Neural progenitor cell (in vitro differentiated cells): ENCODE results near the gene SATB1. TPM values are rescaled to one million over a fixed set of nuclear protein-coding genes. Genes with fewer than 3 reads are reported as not detected.

Source experiments
- DNase-seq: peaks from one replicate; pipeline ENCODE4 v3.0.0-alpha.2; 2016; ENCODE audit warnings: low spot score
- H2AFZ ChIP-seq: fragments of 200-600 bp; sonication (generic); replicated peaks from 2 replicates; pipeline ENCODE4 v1.6.1; 2016; ENCODE audit warnings: antibody characterized with exemption
- H3F3A ChIP-seq: fragments of 200-600 bp; sonication (generic); 2 replicates; pipeline ENCODE4 v1.6.1; 2016; ENCODE audit warnings: antibody characterized with exemption, low read depth
- H3K27ac ChIP-seq: fragments of 200-600 bp; sonication (generic); 2 replicates; pipeline ENCODE4 v1.5.1; 2016; ENCODE audit warnings: mild to moderate bottlenecking
- H3K27me3 ChIP-seq: fragments of 200-600 bp; sonication (generic); 2 replicates; pipeline ENCODE4 v1.6.1; 2016; ENCODE audit warnings: mild to moderate bottlenecking, moderate library complexity
- H3K36me3 ChIP-seq: fragments of 200-600 bp; sonication (generic); 2 replicates; pipeline ENCODE4 v1.5.1; 2016
- H3K4me1 ChIP-seq: fragments of 200-600 bp; sonication (generic); 2 replicates; pipeline ENCODE4 v1.6.1; 2016; ENCODE audit warnings: mixed run types
- H3K4me2 ChIP-seq: fragments of 200-600 bp; sonication (generic); 2 replicates; pipeline ENCODE4 v1.6.1; 2016
- H3K4me3 ChIP-seq: fragments of 200-600 bp; sonication (generic); 2 replicates; pipeline ENCODE4 v1.5.1; 2016
- H3K79me2 ChIP-seq: fragments of 200-600 bp; sonication (generic); 2 replicates; pipeline ENCODE4 v1.6.1; 2016; ENCODE audit warnings: low read depth
- H3K9ac ChIP-seq: fragments of 200-600 bp; sonication (generic); 2 replicates; pipeline ENCODE4 v1.6.1; 2016
- H3K9me3 ChIP-seq: fragments of 200-600 bp; sonication (generic); 2 replicates; pipeline ENCODE4 v1.5.1; 2016; ENCODE audit warnings: low read depth
- H4K20me1 ChIP-seq: fragments of 200-600 bp; sonication (generic); 2 replicates; pipeline ENCODE4 v1.6.1; 2016; ENCODE audit warnings: low read depth
- H3K27ac Mint-ChIP-seq: 3 replicates; pipeline ENCODE4 v1.8.0; 2021; ENCODE audit warnings: mixed read lengths
- H3K27me3 Mint-ChIP-seq: 2 replicates; pipeline ENCODE4 v1.8.0; 2022; ENCODE audit warnings: low read depth, mild to moderate bottlenecking, inconsistent platforms, moderate library complexity, mixed read lengths; ENCODE audit not compliant: insufficient read depth
- H3K36me3 Mint-ChIP-seq: 3 replicates; pipeline ENCODE4 v1.8.0; 2021; ENCODE audit warnings: mixed read lengths
- H3K4me1 Mint-ChIP-seq: 3 replicates; pipeline ENCODE4 v1.8.0; 2021; ENCODE audit warnings: mixed read lengths
- H3K4me3 Mint-ChIP-seq: 3 replicates; pipeline ENCODE4 v1.8.0; 2021; ENCODE audit warnings: mild to moderate bottlenecking, moderate library complexity, mixed read lengths
- H3K9me3 Mint-ChIP-seq: 3 replicates; pipeline ENCODE4 v1.8.0; 2020; ENCODE audit warnings: mixed read lengths
- CTCF ChIP-seq: fragments of 200-600 bp; sonication (generic); IDR thresholded peaks from 2 replicates; pipeline ENCODE4 v1.5.1; 2017; ENCODE audit warnings: antibody characterized with exemption, mild to moderate bottlenecking
- EZH2 ChIP-seq: fragments of 200-600 bp; sonication (generic); IDR thresholded peaks from 2 replicates; pipeline ENCODE4 v1.6.1; 2017; ENCODE audit warnings: antibody characterized with exemption, mild to moderate bottlenecking, moderate library complexity
- EZH2phosphoT487 ChIP-seq: fragments of 200-600 bp; sonication (generic); IDR thresholded peaks from 2 replicates; pipeline ENCODE4 v1.6.1; 2017; ENCODE audit warnings: antibody characterized with exemption
- total RNA-seq: library from RNA; depleted of rRNA; stranded (reverse); fragments of >200 nt; gene quantifications from 2 replicates; pipeline ENCODE4 v1.2.3, GENCODE V29; 2015; ENCODE audit warnings: low replicate concordance

The SATB1 gene
- total RNA-seq, 1 donor from 2014 or later = 38.6 TPM

- H3K27ac ChIP-seq = no peak overlapping the region
- Mint-ChIP-seq H3K4me1 (peaks cover 4% of the 10 kb centered on the region), H3K4me3 (no peak overlapping the region), H3K36me3 (peaks cover 4% of the 10 kb centered on the region), H3K27ac (no peak overlapping the region), H3K9me3 (no peaks in the 10 kb centered on the region), H3K27me3 (no peaks in the 10 kb centered on the region)
- no peak for DNase-seq
- TF ChIP-seq EZH2 = no peak
- TF ChIP-seq CTCF = no peak
- no peaks in the 10 kb centered on the region for H3F3A ChIP-seq
- H3K4me1 ChIP-seq = no peaks in the 10 kb centered on the region
- H3K4me2 ChIP-seq = no peak overlapping the region
- H4K20me1 ChIP-seq = no peaks in the 10 kb centered on the region
- no peak overlapping the region for H3K9ac ChIP-seq
- H3K9me3 ChIP-seq = no peaks in the 10 kb centered on the region
- no peak overlapping the region for H3K4me3 ChIP-seq
- H3K79me2 ChIP-seq = no peaks in the 10 kb centered on the region
- H2AFZ ChIP-seq = no peak overlapping the region
- no peaks in the 10 kb centered on the region for H3K36me3 ChIP-seq
- no peaks in the 10 kb centered on the region for H3K27me3 ChIP-seq
Observed at GRCh38 chr3:18370672-18371071, 54.5 kb downstream of the SATB1 start.

GRCh38 chr3:18369551-18370185, 55.5 kb downstream of the SATB1 start:
- peaks cover 4% of the 10 kb centered on the region for H3K4me1 Mint-ChIP-seq
- TF ChIP-seq EZH2phosphoT487 (no peak), EZH2 (no peak), CTCF (no peak)
- Histone ChIP-seq H2AFZ (no peak overlapping the region), H3K79me2 (no peaks in the 10 kb centered on the region), H3K4me2 (no peak overlapping the region), H3K27me3 (no peaks in the 10 kb centered on the region), H3K27ac (no peak overlapping the region), H3K9ac (no peak overlapping the region), H3K4me3 (no peak overlapping the region), H3K9me3 (no peaks in the 10 kb centered on the region), H3F3A (no peaks in the 10 kb centered on the region), H3K36me3 (no peaks in the 10 kb centered on the region), H3K4me1 (no peaks in the 10 kb centered on the region), H4K20me1 (no peaks in the 10 kb centered on the region)
- no peak overlapping the region for H3K4me3 Mint-ChIP-seq
- no peaks in the 10 kb centered on the region for H3K27me3 Mint-ChIP-seq
- no peaks in the 10 kb centered on the region for H3K9me3 Mint-ChIP-seq
- no peak overlapping the region for H3K27ac Mint-ChIP-seq
- H3K36me3 Mint-ChIP-seq = peaks cover 2% of the 10 kb centered on the region
- no peak for DNase-seq

GRCh38 chr3:18366258-18366657, 58.9 kb downstream of the SATB1 start:
- peaks cover 2% of the 10 kb centered on the region for H3K36me3 Mint-ChIP-seq
- Histone ChIP-seq H3K4me3 (no peak overlapping the region), H3K36me3 (no peaks in the 10 kb centered on the region), H3K9me3 (no peaks in the 10 kb centered on the region), H4K20me1 (no peaks in the 10 kb centered on the region), H2AFZ (no peak overlapping the region), H3K4me1 (no peaks in the 10 kb centered on the region), H3K9ac (no peak overlapping the region), H3K27me3 (no peaks in the 10 kb centered on the region), H3K79me2 (no peaks in the 10 kb centered on the region), H3K27ac (no peak overlapping the region), H3K4me2 (no peak overlapping the region), H3F3A (no peaks in the 10 kb centered on the region)
- H3K27ac Mint-ChIP-seq = no peak overlapping the region
- TF ChIP-seq EZH2phosphoT487 (no peak), EZH2 (no peak), CTCF (no peak)
- H3K9me3 Mint-ChIP-seq = no peaks in the 10 kb centered on the region
- H3K4me1 Mint-ChIP-seq = peaks cover 13% of the 10 kb centered on the region
- DNase-seq = no peak
- H3K4me3 Mint-ChIP-seq = no peak overlapping the region
- no peaks in the 10 kb centered on the region for H3K27me3 Mint-ChIP-seq
